Measurements from ENCODE around the gene ILDR1. TPM values are rescaled to one million over a fixed set of nuclear protein-coding genes. Genes with fewer than 3 reads are reported as not detected.

ILDR1 gene
- total and polyA plus RNA-seq, 2 donors (not counting 3 experiments of a cell fraction or from before 2014, with no cell fraction given), result not detected

DNA sequence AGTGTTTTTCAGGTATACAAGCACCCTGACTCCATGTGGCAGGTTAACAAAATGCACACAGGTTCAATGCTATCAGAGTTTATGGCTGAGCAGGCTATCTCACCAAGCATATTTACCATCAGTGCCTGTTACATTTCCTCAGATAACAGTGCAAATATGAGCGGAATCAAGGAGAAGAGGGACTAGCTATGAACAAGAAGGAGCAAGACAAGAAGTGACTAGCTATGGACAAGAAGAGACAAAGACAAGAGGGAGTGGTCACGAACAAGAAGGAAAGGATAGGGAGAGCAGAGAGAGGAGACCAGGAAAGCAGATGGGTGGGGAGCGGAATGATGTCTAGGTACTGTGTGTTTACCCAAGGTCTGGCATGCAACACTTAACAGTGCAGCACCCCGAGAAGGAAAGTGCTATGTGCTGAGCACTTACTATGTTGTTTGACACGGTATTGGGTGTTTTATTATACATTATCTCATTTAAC, 8.6 kb downstream of the ILDR1 start:
- POLR2A ChIA-PET, result no interaction called here
- Histone ChIP-seq H3K27ac (ENCODE audit: insufficient read depth, low read depth, low read length) (no peak overlapping the region), H3K9me3 (replicated peaks; ENCODE audit: control insufficient read depth, insufficient read depth, low read length) (no peaks in the 10 kb centered on the region), H3K9ac (replicated peaks; ENCODE audit: extremely low read depth, insufficient read depth, low read length) (no peak overlapping the region), H3K36me3 (ENCODE audit: control insufficient read depth in 2 of 2, extremely low read depth in 1 of 2, insufficient read depth in 2 of 2, low read length in 2 of 2) (no peaks in the 10 kb centered on the region), H3K4me3 (replicated peaks in 1 of 3; ENCODE audit: insufficient read depth in 1 of 3, low read depth in 1 of 3, low read length in 3 of 3) (no peak overlapping the region), H3K4me2 (ENCODE audit: insufficient read depth, low read length) (no peak overlapping the region), H3K79me2 (ENCODE audit: control insufficient read depth, insufficient read depth, low read length) (no peaks in the 10 kb centered on the region), H3K4me1 (ENCODE audit: control insufficient read depth, extremely low read depth, insufficient read depth, low read length) (no peaks in the 10 kb centered on the region), H4K20me1 (replicated peaks; ENCODE audit: control insufficient read depth, extremely low read depth, insufficient read depth, low read length) (no peaks in the 10 kb centered on the region), H3K27me3 (ENCODE audit: control insufficient read depth in 2 of 2, insufficient read depth in 2 of 2, low read length in 2 of 2) (peaks cover 5 to 30% of the 10 kb centered on the region in 2 experiments), H3K9me1 (replicated peaks; ENCODE audit: control insufficient read depth, extremely low read depth, insufficient read depth, low read length) (no peaks in the 10 kb centered on the region), H2AFZ (ENCODE audit: low read depth, low read length) (no peak overlapping the region)
- no TSS peak for BruUV-seq (replicated peaks)
- intact Hi-C loops (cut with micrococcal nuclease), result no loop called here
- TF ChIP-seq, protein P1, sequence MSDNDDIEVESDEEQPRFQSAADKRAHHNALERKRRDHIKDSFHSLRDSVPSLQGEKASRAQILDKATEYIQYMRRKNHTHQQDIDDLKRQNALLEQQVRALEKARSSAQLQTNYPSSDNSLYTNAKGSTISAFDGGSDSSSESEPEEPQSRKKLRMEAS (IDR thresholded peaks at IDR 0.05; ENCODE audit: insufficient read depth, insufficient read length), result no peak
- no peak for TF ChIP-seq GATA2 (IDR thresholded peaks at IDR 0.05; ENCODE audit: insufficient read depth, insufficient read length, low read depth, low read length)
- no peak for TF ChIP-seq POLR2A (IDR thresholded peaks at IDR 0.05; ENCODE audit: low read depth, low read length)
- TF ChIP-seq, protein P2, sequence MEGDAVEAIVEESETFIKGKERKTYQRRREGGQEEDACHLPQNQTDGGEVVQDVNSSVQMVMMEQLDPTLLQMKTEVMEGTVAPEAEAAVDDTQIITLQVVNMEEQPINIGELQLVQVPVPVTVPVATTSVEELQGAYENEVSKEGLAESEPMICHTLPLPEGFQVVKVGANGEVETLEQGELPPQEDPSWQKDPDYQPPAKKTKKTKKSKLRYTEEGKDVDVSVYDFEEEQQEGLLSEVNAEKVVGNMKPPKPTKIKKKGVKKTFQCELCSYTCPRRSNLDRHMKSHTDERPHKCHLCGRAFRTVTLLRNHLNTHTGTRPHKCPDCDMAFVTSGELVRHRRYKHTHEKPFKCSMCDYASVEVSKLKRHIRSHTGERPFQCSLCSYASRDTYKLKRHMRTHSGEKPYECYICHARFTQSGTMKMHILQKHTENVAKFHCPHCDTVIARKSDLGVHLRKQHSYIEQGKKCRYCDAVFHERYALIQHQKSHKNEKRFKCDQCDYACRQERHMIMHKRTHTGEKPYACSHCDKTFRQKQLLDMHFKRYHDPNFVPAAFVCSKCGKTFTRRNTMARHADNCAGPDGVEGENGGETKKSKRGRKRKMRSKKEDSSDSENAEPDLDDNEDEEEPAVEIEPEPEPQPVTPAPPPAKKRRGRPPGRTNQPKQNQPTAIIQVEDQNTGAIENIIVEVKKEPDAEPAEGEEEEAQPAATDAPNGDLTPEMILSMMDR (IDR thresholded peaks at IDR 0.05; ENCODE audit: extremely low read depth in 1 of 2, insufficient read depth in 1 of 2, low read depth in 1 of 2, low read length in 2 of 2), result no peak
- FAIRE-seq, result no peak
- CTCF ChIA-PET, result interaction anchor here (0.6 kb wide), 1 partner anchor 65 kb away, joined by 4 read pairs; no protein-coding TSS in a partner anchor
- dilution Hi-C loops (cut with MboI; ENCODE audit: extremely low pct_ligation_motif_present, low sequenced_read_pairs), result no loop called here
- DNase-seq (ENCODE audit: low read depth, low spot score), result no peak

DNA sequence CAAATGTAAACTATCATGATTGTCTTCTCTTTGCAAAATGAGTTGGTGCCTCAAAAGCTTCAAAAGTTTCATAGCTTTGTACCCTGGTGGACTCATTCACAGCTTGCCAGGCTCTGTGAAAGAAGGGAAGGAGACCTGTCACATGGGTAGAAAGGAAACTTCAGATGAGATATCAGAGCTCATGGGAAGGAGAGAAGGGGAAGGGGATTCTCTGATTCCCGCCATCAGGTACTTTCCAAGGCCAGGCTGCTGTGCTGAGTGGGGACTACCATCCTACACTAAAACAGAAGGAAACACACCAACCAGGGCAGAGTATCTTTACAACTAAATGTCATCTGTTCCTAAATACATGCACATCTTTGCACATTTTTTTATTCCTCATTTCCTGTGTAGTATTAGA, 9.2 kb downstream of the ILDR1 start:
- Histone ChIP-seq H3K4me3 (replicated peaks in 1 of 3; ENCODE audit: insufficient read depth in 1 of 3, low read depth in 1 of 3, low read length in 3 of 3) (no peak overlapping the region), H4K20me1 (replicated peaks; ENCODE audit: control insufficient read depth, extremely low read depth, insufficient read depth, low read length) (no peaks in the 10 kb centered on the region), H3K9me1 (replicated peaks; ENCODE audit: control insufficient read depth, extremely low read depth, insufficient read depth, low read length) (no peaks in the 10 kb centered on the region), H3K4me1 (ENCODE audit: control insufficient read depth, extremely low read depth, insufficient read depth, low read length) (no peaks in the 10 kb centered on the region), H3K27me3 (ENCODE audit: control insufficient read depth in 2 of 2, insufficient read depth in 2 of 2, low read length in 2 of 2) (peaks cover 5 to 30% of the 10 kb centered on the region in 2 experiments), H3K9me3 (replicated peaks; ENCODE audit: control insufficient read depth, insufficient read depth, low read length) (no peaks in the 10 kb centered on the region), H3K4me2 (ENCODE audit: insufficient read depth, low read length) (no peak overlapping the region), H3K79me2 (ENCODE audit: control insufficient read depth, insufficient read depth, low read length) (no peaks in the 10 kb centered on the region), H3K9ac (replicated peaks; ENCODE audit: extremely low read depth, insufficient read depth, low read length) (no peak overlapping the region), H3K27ac (ENCODE audit: insufficient read depth, low read depth, low read length) (no peak overlapping the region), H2AFZ (ENCODE audit: low read depth, low read length) (no peak overlapping the region), H3K36me3 (ENCODE audit: control insufficient read depth in 2 of 2, extremely low read depth in 1 of 2, insufficient read depth in 2 of 2, low read length in 2 of 2) (no peaks in the 10 kb centered on the region)
- no peak for FAIRE-seq
- no peak for DNase-seq (ENCODE audit: low read depth, low spot score)
- ChIA-PET CTCF (interaction anchor here (0.8 to 2.5 kb wide), 2 partner anchors 17 to 22 kb away, joined by 3 to 11 read pairs; no protein-coding TSS in a partner anchor), POLR2A (no interaction called here)
- no TSS peak for BruUV-seq (replicated peaks)
- dilution Hi-C loops (cut with MboI; ENCODE audit: extremely low pct_ligation_motif_present, low sequenced_read_pairs) (no loop called here), intact Hi-C loops (cut with micrococcal nuclease) (no loop called here)
- TF ChIP-seq, protein P1 (IDR thresholded peaks at IDR 0.05; ENCODE audit: insufficient read depth, insufficient read length), result no peak
- no peak for TF ChIP-seq FOS (IDR thresholded peaks at IDR 0.05; ENCODE audit: borderline replicate concordance, insufficient read depth, low read length)
- no peak for TF ChIP-seq MYC (IDR thresholded peaks at IDR 0.05; ENCODE audit: low read depth, low read length)
- TF ChIP-seq, protein P2 (IDR thresholded peaks at IDR 0.05; ENCODE audit: extremely low read depth in 1 of 2, insufficient read depth in 1 of 2, low read depth in 1 of 2, low read length in 2 of 2), result no peak
- no peak for TF ChIP-seq JUN (IDR thresholded peaks at IDR 0.05; ENCODE audit: borderline replicate concordance, insufficient read depth, insufficient read length, low read depth)
- no peak for TF ChIP-seq POLR2A (IDR thresholded peaks at IDR 0.05; ENCODE audit: low read depth, low read length)
- no peak for TF ChIP-seq POLR2AphosphoS5 (IDR thresholded peaks at IDR 0.05; ENCODE audit: insufficient read depth, low read depth, low read length)
- TF ChIP-seq EZH2 (IDR thresholded peaks at IDR 0.05; ENCODE audit: borderline replicate concordance, low read depth, low read length, severe bottlenecking), result no peak
- no peak for TF ChIP-seq GATA2 (IDR thresholded peaks at IDR 0.05; ENCODE audit: insufficient read depth, insufficient read length, low read depth, low read length)
